GM12865 (cell line): ENCODE measurements around the gene FEZF1.

Experiments used
- DNase-seq: peaks from one replicate; pipeline ENCODE4 v3.0.0; 2010; ENCODE audit warnings: low read depth
- H3K4me3 ChIP-seq: 2 replicates; pipeline ENCODE4 v1.5.1; 2011; ENCODE audit warnings: mild to moderate bottlenecking, low read depth, low read length, control low read depth
- TF ChIP-seq, protein P1 (sequence below): IDR thresholded peaks from 2 replicates; pipeline ENCODE4 v1.5.1; 2011; ENCODE audit warnings: low read length, control low read depth, low read depth, inconsistent platforms; ENCODE audit not compliant: insufficient read depth; ENCODE audit errors: missing control alignments

FEZF1 gene

DNA sequence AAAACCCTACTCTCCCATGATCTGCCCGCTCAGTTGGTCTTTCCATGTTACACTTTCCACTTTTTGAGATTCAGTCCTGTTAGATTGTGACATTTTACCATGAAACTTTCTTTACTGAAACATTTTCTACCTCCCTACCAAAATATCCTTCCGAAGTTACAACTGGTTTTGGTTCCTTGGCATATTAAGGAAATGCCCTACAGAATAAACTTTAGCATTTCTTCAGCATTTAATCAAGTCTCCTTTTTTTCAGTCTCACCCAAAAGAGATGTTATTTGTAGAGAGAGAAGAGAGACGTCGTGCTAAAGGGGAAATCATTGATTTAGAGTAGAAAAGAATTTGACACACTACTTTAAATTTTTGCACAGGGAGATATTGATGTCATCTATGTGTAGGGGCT lies 9.7 kb upstream of the FEZF1 start:
- TF ChIP-seq, protein P1, sequence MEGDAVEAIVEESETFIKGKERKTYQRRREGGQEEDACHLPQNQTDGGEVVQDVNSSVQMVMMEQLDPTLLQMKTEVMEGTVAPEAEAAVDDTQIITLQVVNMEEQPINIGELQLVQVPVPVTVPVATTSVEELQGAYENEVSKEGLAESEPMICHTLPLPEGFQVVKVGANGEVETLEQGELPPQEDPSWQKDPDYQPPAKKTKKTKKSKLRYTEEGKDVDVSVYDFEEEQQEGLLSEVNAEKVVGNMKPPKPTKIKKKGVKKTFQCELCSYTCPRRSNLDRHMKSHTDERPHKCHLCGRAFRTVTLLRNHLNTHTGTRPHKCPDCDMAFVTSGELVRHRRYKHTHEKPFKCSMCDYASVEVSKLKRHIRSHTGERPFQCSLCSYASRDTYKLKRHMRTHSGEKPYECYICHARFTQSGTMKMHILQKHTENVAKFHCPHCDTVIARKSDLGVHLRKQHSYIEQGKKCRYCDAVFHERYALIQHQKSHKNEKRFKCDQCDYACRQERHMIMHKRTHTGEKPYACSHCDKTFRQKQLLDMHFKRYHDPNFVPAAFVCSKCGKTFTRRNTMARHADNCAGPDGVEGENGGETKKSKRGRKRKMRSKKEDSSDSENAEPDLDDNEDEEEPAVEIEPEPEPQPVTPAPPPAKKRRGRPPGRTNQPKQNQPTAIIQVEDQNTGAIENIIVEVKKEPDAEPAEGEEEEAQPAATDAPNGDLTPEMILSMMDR: no peak
- DNase-seq: no peak
- H3K4me3 ChIP-seq: no peak overlapping the region

DNA sequence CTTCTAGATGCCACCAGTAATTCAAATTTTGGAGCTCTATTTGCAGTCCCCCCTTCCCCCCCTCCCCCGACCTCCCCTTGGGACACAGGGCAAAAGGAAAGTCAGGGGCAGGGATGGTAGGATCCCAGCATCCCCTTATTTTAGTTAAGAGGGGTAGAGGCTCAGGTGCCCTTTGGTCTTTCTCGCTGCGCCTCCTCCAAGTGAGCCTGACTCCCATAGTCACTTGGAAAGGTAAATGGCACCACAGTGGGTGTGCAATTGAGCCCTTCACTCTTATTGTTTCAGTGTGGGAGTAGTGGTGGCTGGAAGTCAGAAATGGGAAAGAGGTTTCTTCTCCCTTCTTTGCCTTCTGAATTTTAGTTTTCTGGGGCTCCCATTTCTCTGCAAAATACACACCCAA lies 8.2 kb upstream of the FEZF1 start:
- TF ChIP-seq, protein P1: no peak
- no peak overlapping the region for H3K4me3 ChIP-seq
- no peak for DNase-seq

DNA sequence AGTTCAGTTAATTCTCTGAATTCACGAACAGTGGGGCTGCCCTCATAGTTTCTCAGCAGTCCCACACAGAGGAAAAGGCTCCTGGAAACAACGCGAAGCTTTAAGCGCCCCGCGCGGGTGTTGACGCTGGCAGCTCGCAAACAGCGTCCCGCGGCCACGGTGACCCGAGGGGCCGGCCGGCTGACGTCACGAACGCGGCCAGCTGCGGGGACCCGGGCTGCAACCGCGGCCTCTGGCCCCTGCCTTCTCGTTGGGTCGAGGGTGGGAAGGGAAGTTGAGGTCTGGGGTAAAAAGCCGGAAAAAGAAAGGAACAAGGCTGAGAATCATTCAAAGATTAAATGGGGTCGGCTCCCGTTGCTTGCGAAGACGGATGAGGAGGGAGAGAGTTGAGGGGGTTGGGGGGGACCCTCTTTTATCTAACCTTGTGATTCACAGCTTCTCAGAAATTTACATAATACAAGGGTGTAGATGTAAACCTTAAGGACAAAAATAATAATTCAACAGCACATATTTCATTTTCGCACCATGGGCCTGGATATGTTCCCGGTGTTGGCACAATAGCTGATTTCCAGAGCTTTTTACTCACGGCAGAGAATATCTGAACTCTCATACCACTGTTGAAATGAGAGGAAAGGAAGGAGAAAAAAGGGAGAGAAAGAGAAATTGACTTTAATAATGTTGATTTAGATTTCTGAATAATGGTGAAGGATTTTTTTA lies 7.3 kb upstream of the FEZF1 start:
- TF ChIP-seq, protein P1: no peak
- H3K4me3 ChIP-seq: no peak overlapping the region
- no peak for DNase-seq

DNA sequence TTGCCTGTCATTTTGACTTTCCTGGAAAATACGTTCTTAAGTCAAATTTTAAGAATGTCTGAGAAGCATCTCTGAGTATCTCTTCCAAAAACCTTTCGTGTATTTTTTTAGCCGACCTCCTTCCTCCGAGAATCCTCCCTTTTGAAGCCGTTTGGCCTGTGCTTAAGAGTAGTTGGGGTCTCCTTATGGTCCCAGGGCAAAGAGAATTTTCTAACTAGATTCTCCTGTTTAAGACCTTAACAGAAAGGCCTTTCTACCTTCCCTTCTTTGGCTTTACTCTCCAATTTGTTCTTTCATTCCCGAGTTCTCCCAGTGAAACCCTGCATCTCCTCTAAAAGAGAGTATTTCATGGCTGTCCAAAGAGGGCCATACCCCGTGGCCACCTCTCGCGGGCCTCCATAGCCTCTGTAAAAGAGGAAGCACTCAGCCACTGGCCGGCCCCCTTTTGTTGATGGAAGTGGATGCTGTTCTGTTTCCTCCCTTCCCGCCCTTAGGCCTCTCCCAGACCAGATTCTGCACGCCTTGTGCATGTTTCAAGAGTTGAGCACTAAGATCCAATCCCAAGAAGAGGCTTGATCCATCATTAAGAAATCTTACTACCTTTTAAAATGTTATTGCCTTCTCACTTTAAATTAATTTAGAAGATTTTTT lies 6.6 kb upstream of the FEZF1 start:
- H3K4me3 ChIP-seq: no peak overlapping the region
- no peak for DNase-seq
- TF ChIP-seq, protein P1: no peak

DNA sequence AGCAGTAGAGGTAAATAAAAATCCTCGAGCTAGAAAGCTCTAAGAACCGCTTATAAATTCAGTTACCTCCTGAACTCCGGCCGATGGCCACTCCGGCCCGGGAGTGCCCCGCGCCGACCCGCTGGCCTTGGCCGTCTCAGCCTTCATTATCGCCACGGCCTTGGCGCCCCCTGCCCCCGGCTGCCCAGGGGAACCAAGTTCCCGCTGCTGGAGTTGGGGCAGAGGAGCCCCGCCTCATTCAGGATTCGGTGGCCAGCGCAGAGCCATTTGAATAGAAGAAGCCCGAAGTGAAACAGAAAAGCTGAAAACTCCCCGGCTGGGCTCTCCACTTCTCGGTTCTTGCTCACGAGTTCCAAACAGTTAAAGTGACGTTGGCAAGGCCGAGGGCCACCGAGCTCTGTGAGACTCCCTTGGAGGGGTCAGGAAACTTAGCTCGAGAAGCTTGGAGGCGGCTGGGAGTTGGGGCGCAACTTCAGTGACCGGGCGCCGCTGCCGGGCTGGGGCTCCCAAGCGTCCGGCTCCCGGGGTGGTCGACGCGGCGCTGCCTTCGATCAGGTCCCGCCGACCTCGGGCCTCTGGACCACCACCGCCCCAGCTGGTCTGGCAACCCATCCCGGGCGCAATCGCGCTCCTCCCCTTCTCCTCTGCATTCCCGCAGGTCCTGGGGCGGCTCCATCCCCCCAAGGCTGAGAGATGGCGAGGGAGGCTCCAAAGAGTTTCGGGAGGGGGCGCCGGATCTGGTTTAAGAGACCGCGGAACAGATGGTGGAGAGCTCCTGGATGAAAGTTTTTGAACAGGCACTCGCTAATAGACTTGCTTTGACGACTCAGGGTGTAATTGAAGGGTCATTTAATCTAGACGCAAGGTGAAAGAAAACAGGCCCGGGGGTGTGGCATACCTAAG lies 5.8 kb upstream of the FEZF1 start:
- peak; percentile 43 for DNase-seq
- TF ChIP-seq, protein P1: no peak
- H3K4me3 ChIP-seq: peak overlapping the region; percentile 50

DNA sequence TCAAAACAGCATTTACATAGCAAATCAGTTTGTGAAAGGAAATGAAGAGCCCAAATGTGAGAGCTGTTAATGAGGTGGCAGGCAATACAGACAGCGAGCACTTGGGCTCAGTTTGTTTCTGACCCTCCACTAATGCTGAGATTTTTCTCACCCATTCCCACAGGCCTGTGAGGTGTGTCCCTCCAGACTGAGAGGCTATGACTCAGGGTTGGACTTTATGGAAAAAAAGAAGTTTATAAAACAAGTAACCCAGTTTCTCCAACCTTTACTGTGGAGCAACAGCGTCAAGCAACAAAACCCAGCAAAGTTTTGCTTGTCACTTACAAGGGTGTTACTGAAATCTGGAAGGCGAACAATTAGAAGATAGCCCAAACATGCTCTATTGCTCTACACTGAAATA lies 4.9 kb upstream of the FEZF1 start:
- no peak for DNase-seq
- TF ChIP-seq, protein P1: no peak
- no peak overlapping the region for H3K4me3 ChIP-seq
